Lower leg skin (tissue), 3 donors: ENCODE measurements around the gene CNKSR3.

ENCODE experiments used
- POLR2A ChIP-seq, 2 donors: fragments of 450-650 bp; IDR thresholded peaks; one replicate each; pipeline ENCODE4 v1.6.1; 2016 to 2017; ENCODE audit warnings: antibody characterized with exemption in 2 of 2, mild to moderate bottlenecking in 1 of 2, moderate library complexity in 1 of 2
- TF ChIP-seq, protein P1 (sequence below), 3 donors: fragments of 450-650 bp; IDR thresholded peaks; one replicate each; pipeline ENCODE4 v1.5.1; 2016; ENCODE audit warnings: antibody characterized with exemption in 3 of 3, mild to moderate bottlenecking in 3 of 3, moderate library complexity in 2 of 3

DNA sequence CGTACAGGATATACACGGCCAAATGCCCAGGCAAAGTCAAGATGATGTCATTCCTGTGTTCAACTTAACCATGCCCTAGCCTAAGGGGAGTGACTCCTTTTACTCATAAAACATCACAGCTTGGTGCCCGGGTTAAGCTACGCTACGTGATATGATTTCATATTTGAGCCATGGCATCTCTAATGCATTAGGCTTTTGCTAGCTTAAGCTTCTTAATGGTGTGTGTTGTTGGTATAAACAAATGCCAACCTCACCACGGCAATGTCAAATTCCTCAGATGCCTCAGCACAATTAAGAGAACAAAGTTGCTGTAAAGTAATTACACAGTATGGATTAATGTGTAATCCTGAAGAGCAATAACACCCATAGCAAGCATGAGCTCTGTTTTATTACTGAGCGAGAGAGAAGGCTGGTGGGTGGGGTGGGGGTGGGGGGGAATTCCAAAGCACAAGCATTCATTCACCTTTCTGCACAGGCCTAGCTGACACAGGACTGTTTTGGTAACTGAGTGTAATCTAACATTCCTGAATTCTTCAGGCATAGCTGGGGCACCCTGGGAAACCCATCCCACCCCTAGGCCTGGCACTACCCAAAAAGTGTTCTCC, 44.7 kb upstream of the CNKSR3 start:
- TF ChIP-seq POLR2A (IDR thresholded peaks at IDR 0.05) = no peak
- TF ChIP-seq, protein P1, sequence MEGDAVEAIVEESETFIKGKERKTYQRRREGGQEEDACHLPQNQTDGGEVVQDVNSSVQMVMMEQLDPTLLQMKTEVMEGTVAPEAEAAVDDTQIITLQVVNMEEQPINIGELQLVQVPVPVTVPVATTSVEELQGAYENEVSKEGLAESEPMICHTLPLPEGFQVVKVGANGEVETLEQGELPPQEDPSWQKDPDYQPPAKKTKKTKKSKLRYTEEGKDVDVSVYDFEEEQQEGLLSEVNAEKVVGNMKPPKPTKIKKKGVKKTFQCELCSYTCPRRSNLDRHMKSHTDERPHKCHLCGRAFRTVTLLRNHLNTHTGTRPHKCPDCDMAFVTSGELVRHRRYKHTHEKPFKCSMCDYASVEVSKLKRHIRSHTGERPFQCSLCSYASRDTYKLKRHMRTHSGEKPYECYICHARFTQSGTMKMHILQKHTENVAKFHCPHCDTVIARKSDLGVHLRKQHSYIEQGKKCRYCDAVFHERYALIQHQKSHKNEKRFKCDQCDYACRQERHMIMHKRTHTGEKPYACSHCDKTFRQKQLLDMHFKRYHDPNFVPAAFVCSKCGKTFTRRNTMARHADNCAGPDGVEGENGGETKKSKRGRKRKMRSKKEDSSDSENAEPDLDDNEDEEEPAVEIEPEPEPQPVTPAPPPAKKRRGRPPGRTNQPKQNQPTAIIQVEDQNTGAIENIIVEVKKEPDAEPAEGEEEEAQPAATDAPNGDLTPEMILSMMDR (IDR thresholded peaks at IDR 0.05) = no peak
